Measurements from ENCODE around the gene LAIR1. TPM values are rescaled to one million over a fixed set of nuclear protein-coding genes. Genes with fewer than 3 reads are reported as not detected.

Gene LAIR1
- total and polyA plus RNA-seq, 12 donors: 3.5 to 80.7 (median 38.5) TPM

DNA sequence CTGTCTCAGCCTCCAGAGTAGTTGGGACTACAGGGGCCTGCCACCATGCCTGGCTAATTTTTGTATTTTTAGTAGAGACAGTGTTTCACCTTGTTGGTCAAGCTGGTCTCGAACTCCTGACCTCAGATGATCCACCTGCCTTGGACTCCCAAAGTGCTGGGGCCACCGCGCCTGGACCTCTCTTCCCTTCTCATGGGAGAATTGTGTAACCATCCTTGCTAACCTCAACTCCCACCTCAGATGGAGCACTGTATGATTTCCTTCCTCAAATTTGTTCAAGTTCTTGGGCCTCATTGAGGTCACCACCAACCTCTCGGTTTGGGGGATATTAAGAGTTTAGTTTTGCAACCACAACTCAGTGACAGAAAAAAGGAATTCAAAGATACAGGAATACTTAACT, 62.5 kb downstream of the LAIR1 start:
- peak in 1 of 7 donors; percentile 21 for DNase-seq
- TF ChIP-seq, protein P1, sequence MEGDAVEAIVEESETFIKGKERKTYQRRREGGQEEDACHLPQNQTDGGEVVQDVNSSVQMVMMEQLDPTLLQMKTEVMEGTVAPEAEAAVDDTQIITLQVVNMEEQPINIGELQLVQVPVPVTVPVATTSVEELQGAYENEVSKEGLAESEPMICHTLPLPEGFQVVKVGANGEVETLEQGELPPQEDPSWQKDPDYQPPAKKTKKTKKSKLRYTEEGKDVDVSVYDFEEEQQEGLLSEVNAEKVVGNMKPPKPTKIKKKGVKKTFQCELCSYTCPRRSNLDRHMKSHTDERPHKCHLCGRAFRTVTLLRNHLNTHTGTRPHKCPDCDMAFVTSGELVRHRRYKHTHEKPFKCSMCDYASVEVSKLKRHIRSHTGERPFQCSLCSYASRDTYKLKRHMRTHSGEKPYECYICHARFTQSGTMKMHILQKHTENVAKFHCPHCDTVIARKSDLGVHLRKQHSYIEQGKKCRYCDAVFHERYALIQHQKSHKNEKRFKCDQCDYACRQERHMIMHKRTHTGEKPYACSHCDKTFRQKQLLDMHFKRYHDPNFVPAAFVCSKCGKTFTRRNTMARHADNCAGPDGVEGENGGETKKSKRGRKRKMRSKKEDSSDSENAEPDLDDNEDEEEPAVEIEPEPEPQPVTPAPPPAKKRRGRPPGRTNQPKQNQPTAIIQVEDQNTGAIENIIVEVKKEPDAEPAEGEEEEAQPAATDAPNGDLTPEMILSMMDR (IDR thresholded peaks at IDR 0.05): no peak
- TF ChIP-seq POLR2A (IDR thresholded peaks at IDR 0.05): no peak
- 54 to 75% (median 60%) methylated on average over 4 of the region's 4 CpGs for WGBS, 4 donors

More for the DNA sequence above, 62.5 kb downstream of the LAIR1 start:
- H3K9me3 ChIP-seq (replicated peaks in 1 of 3): no peaks in the 10 kb centered on the region
- H3K27ac ChIP-seq: no peak overlapping the region
- intact Hi-C loops (cut with DNase I): no loop called here
- no peak overlapping the region for H3K4me3 ChIP-seq
- no peaks in the 10 kb centered on the region for H3K4me1 ChIP-seq (replicated peaks in 1 of 2)
- H3K36me3 ChIP-seq (replicated peaks in 1 of 2): no peaks in the 10 kb centered on the region
- H3K27me3 ChIP-seq: peaks cover 9% of the 10 kb centered on the region

Other genes starting within 250 kb of the LAIR1 start
- 10 to 100 TPM; 19.5 to 28.0 (median 24.1) TPM for gene TFPT, start 249.3 kb downstream of the LAIR1 start, total RNA-seq
- 10 to 100 TPM; 11.4 to 58.6 (median 40.4) TPM for gene TFPT, start 249.3 kb downstream of the LAIR1 start, polyA plus RNA-seq
- 10 to 100 TPM; 36.1 to 72.5 (median 49.5) TPM for gene PRPF31, start 249.2 kb downstream of the LAIR1 start, total RNA-seq
- 10 to 100 TPM; 54.4 to 91.7 (median 74.6) TPM for gene PRPF31, start 249.2 kb downstream of the LAIR1 start, polyA plus RNA-seq
- 10 to 100 TPM in 8 of 9 donors, 1 to 10 TPM in 1; 8.3 to 61.0 (median 46.7) TPM for gene CNOT3, start 227.2 kb downstream of the LAIR1 start, total RNA-seq
- 10 to 100 TPM; 47.0 to 82.3 (median 66.6) TPM for gene CNOT3, start 227.2 kb downstream of the LAIR1 start, polyA plus RNA-seq
- 10 to 100 TPM in 3 of 9 donors, 1 to 10 TPM in 6; 5.0 to 21.7 (median 9.5) TPM for gene LENG1, start 205.2 kb downstream of the LAIR1 start, total RNA-seq
- 10 to 100 TPM in 2 of 3 donors, 1 to 10 TPM in 1; 5.7 to 22.0 (median 14.8) TPM for gene LENG1, start 205.2 kb downstream of the LAIR1 start, polyA plus RNA-seq
- gene TMC4, start 191.8 kb downstream of the LAIR1 start, total RNA-seq: 10 to 100 TPM in 1 of 9 donors, 1 to 10 TPM in 6, under 1 TPM in 2; 0.55 to 18.2 (median 1.3) TPM
- 10 to 100 TPM in 1 of 3 donors, 1 to 10 TPM in 1, under 1 TPM in 1; 0.48 to 10.5 (median 1.5) TPM for gene TMC4, start 191.8 kb downstream of the LAIR1 start, polyA plus RNA-seq
- gene MBOAT7, start 175.4 kb downstream of the LAIR1 start, total RNA-seq: 100 to 1,000 TPM in 8 of 9 donors, 10 to 100 TPM in 1; 98.0 to 670 (median 413) TPM
- 100 to 1,000 TPM; 130 to 190 (median 189) TPM for gene MBOAT7, start 175.4 kb downstream of the LAIR1 start, polyA plus RNA-seq
- 100 to 1,000 TPM in 5 of 9 donors, 10 to 100 TPM in 4; 52.6 to 201 (median 107) TPM for gene TSEN34, start 173.6 kb downstream of the LAIR1 start, total RNA-seq
- 10 to 100 TPM; 21.5 to 41.2 (median 26.1) TPM for gene TSEN34, start 173.6 kb downstream of the LAIR1 start, polyA plus RNA-seq
- 1,000 to 10,000 TPM in 8 of 9 donors, 100 to 1,000 TPM in 1; 928 to 2,677 (median 1,796) TPM for gene RPS9, start 164.1 kb downstream of the LAIR1 start, total RNA-seq
- gene RPS9, start 164.1 kb downstream of the LAIR1 start, polyA plus RNA-seq: 1,000 to 10,000 TPM in 2 of 3 donors, 100 to 1,000 TPM in 1; 545 to 3,006 (median 1,900) TPM
- 10 to 100 TPM in 6 of 9 donors, 1 to 10 TPM in 1, under 1 TPM in 2; 0.22 to 56.2 (median 11.7) TPM for gene LILRB3, start 141.9 kb downstream of the LAIR1 start, total RNA-seq
- gene LILRB3, start 141.9 kb downstream of the LAIR1 start, polyA plus RNA-seq: 10 to 100 TPM in 1 of 3 donors, 1 to 10 TPM in 2; 2.8 to 32.6 (median 9.5) TPM
- gene LILRA6, start 122.1 kb downstream of the LAIR1 start, total RNA-seq: 1 to 10 TPM in 7 of 9 donors, under 1 TPM in 2; 0.30 to 9.3 (median 5.4) TPM
- gene LILRA6, start 122.1 kb downstream of the LAIR1 start, polyA plus RNA-seq: 1 to 10 TPM; 2.5 to 8.5 (median 3.9) TPM
- gene LILRB5, start 107.7 kb downstream of the LAIR1 start, total RNA-seq: 10 to 100 TPM in 8 of 9 donors, 1 to 10 TPM in 1; 4.2 to 68.6 (median 37.2) TPM
- 10 to 100 TPM in 2 of 3 donors, 1 to 10 TPM in 1; 9.8 to 23.0 (median 22.4) TPM for gene LILRB5, start 107.7 kb downstream of the LAIR1 start, polyA plus RNA-seq
- 10 to 100 TPM in 2 of 9 donors, 1 to 10 TPM in 5, under 1 TPM in 2; 0.50 to 14.7 (median 7.2) TPM for gene LILRB2, start 83.8 kb downstream of the LAIR1 start, total RNA-seq
- gene LILRB2, start 83.8 kb downstream of the LAIR1 start, polyA plus RNA-seq: 10 to 100 TPM in 2 of 3 donors, 1 to 10 TPM in 1; 4.2 to 16.5 (median 10.7) TPM
- 1 to 10 TPM in 6 of 9 donors, under 1 TPM in 2, not detected in 1; 0.72 to 6.2 (median 3.0) TPM for gene LILRA5, start 51.8 kb downstream of the LAIR1 start, total RNA-seq
- 1 to 10 TPM; 1.9 to 3.1 (median 2.1) TPM for gene LILRA5, start 51.8 kb downstream of the LAIR1 start, polyA plus RNA-seq
- gene LILRA4, start 25.8 kb downstream of the LAIR1 start, total RNA-seq: 1 to 10 TPM in 1 of 9 donors, under 1 TPM in 4, not detected in 4; 0.06 to 1.3 (median 0.24) TPM
- gene LILRA4, start 25.8 kb downstream of the LAIR1 start, polyA plus RNA-seq: not detected
- gene TTYH1, start 50.5 kb upstream of the LAIR1 start, total RNA-seq: 1 to 10 TPM in 3 of 9 donors, under 1 TPM in 3, not detected in 3; 0.61 to 4.0 (median 1.2) TPM
- gene TTYH1, start 50.5 kb upstream of the LAIR1 start, polyA plus RNA-seq: 1 to 10 TPM in 2 of 3 donors, not detected in 1; 1.6 to 1.7 TPM
- 100 to 1,000 TPM in 4 of 9 donors, 10 to 100 TPM in 5; 21.7 to 207 (median 75.1) TPM for gene LENG8, start 84.3 kb upstream of the LAIR1 start, total RNA-seq
- 100 to 1,000 TPM in 2 of 3 donors, 10 to 100 TPM in 1; 17.4 to 725 (median 247) TPM for gene LENG8, start 84.3 kb upstream of the LAIR1 start, polyA plus RNA-seq
- 10 to 100 TPM in 2 of 9 donors, 1 to 10 TPM in 7; 2.2 to 15.3 (median 8.2) TPM for gene LENG9, start 98.8 kb upstream of the LAIR1 start, total RNA-seq
- gene LENG9, start 98.8 kb upstream of the LAIR1 start, polyA plus RNA-seq: 1 to 10 TPM; 1.3 to 4.2 (median 3.1) TPM
- 10 to 100 TPM in 7 of 9 donors, 1 to 10 TPM in 2; 8.0 to 27.9 (median 15.6) TPM for gene CDC42EP5, start 108.4 kb upstream of the LAIR1 start, total RNA-seq
- 10 to 100 TPM in 2 of 3 donors, under 1 TPM in 1; 0.44 to 36.0 (median 16.5) TPM for gene CDC42EP5, start 108.4 kb upstream of the LAIR1 start, polyA plus RNA-seq
- gene LAIR2, start 137.9 kb upstream of the LAIR1 start, total RNA-seq: 1 to 10 TPM in 1 of 9 donors, under 1 TPM in 1, not detected in 7; 0.91 to 1.4 TPM
- not detected for gene LAIR2, start 137.9 kb upstream of the LAIR1 start, polyA plus RNA-seq
- 1 to 10 TPM in 8 of 9 donors, under 1 TPM in 1; 0.55 to 9.2 (median 4.6) TPM for gene LILRA2, start 208.9 kb upstream of the LAIR1 start, total RNA-seq
- 10 to 100 TPM in 1 of 3 donors, 1 to 10 TPM in 2; 1.5 to 13.5 (median 2.6) TPM for gene LILRA2, start 208.9 kb upstream of the LAIR1 start, polyA plus RNA-seq
- gene LILRA1, start 228.7 kb upstream of the LAIR1 start, total RNA-seq: 1 to 10 TPM in 5 of 9 donors, under 1 TPM in 4; 0.30 to 5.5 (median 1.1) TPM
- 1 to 10 TPM in 1 of 3 donors, under 1 TPM in 2; 0.51 to 3.0 (median 0.88) TPM for gene LILRA1, start 228.7 kb upstream of the LAIR1 start, polyA plus RNA-seq

Data from adrenal gland (tissue), 12 donors.